Measurements from ENCODE around the gene RAD51B. TPM values are rescaled to one million over a fixed set of nuclear protein-coding genes. Genes with fewer than 3 reads are reported as not detected.

Gene RAD51B
- total RNA-seq, 1 experiment from 2014 or later, result 20.0 TPM

DNA sequence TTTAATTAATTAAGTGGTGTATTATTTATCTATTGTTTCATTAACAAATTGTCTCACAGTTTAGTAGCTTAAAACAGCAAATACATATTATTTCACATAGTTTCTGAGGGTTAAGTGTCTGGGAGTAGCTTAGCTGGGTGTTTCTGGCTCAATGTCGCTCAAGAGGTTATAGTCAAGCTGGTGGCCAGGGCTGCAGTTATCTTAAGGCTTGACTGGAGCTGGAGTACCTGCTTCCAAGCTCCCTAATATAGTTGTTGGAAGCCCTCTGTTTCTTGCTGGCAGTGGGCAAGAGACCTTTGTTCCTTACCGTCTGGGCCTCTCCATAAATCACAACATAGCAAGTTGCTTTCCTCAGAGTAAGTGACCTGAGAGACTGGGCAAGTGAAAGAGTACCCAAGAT is 66.6 kb downstream of the RAD51B start:
- H3K4me3 ChIP-seq (replicated peaks in 1 of 2; ENCODE audit: low read depth in 1 of 2, low read length in 2 of 2), result no peak overlapping the region
- no peak for DNase-seq (ENCODE audit: low read depth, low spot score)
- H2AFZ ChIP-seq (ENCODE audit: low read depth, low read length, poor library complexity, severe bottlenecking), result no peak overlapping the region
- ChIA-PET RAD21 (ENCODE audit: low non-redundant PET in 1 of 2, low total read pairs in 2 of 2, uncharacterized antibody in 2 of 2, unreplicated experiment in 2 of 2) (no interaction called here), CTCF (no interaction called here), POLR2A (no interaction called here)
- no peaks in the 10 kb centered on the region; a peak in 1 of 4 replicates for H3K36me3 ChIP-seq (ENCODE audit: control insufficient read depth in 1 of 2, insufficient read depth in 2 of 2, low read length in 2 of 2)
- H3K4me2 ChIP-seq (ENCODE audit: low read length), result no peak overlapping the region
- no peaks in the 10 kb centered on the region for H3K79me2 ChIP-seq (ENCODE audit: insufficient read depth, low read length)
- no peaks in the 10 kb centered on the region for H3K27me3 ChIP-seq (ENCODE audit: insufficient read depth, low read length)
- no peak overlapping the region for H3K27ac ChIP-seq (ENCODE audit: low read depth, low read length)
- no peak for TF ChIP-seq EZH2phosphoT487 (IDR thresholded peaks at IDR 0.05; ENCODE audit: borderline replicate concordance)
- TF ChIP-seq POLR2A (IDR thresholded peaks at IDR 0.05; ENCODE audit: borderline replicate concordance, extremely low read depth, insufficient read depth, insufficient read length), result no peak
- TF ChIP-seq, protein P1, sequence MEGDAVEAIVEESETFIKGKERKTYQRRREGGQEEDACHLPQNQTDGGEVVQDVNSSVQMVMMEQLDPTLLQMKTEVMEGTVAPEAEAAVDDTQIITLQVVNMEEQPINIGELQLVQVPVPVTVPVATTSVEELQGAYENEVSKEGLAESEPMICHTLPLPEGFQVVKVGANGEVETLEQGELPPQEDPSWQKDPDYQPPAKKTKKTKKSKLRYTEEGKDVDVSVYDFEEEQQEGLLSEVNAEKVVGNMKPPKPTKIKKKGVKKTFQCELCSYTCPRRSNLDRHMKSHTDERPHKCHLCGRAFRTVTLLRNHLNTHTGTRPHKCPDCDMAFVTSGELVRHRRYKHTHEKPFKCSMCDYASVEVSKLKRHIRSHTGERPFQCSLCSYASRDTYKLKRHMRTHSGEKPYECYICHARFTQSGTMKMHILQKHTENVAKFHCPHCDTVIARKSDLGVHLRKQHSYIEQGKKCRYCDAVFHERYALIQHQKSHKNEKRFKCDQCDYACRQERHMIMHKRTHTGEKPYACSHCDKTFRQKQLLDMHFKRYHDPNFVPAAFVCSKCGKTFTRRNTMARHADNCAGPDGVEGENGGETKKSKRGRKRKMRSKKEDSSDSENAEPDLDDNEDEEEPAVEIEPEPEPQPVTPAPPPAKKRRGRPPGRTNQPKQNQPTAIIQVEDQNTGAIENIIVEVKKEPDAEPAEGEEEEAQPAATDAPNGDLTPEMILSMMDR (IDR thresholded peaks at IDR 0.05 in 2 of 3, conservative IDR thresholded peaks at IDR 0.05 in 1 of 3; ENCODE audit: borderline replicate concordance in 1 of 3, insufficient read depth in 1 of 3, low read depth in 2 of 3, low read length in 2 of 3), result no peak
- no peak for TF ChIP-seq POLR2AphosphoS5 (IDR thresholded peaks at IDR 0.05; ENCODE audit: low read depth, low read length)
- no peak for TF ChIP-seq JUND (IDR thresholded peaks at IDR 0.05)
- no peak for TF ChIP-seq CBX3 (IDR thresholded peaks at IDR 0.05; ENCODE audit: low read depth)
- TF ChIP-seq, protein P2, sequence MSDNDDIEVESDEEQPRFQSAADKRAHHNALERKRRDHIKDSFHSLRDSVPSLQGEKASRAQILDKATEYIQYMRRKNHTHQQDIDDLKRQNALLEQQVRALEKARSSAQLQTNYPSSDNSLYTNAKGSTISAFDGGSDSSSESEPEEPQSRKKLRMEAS (IDR thresholded peaks at IDR 0.05), result no peak
- no peak for TF ChIP-seq SRF (IDR thresholded peaks at IDR 0.05; ENCODE audit: low read depth)
- no peak for TF ChIP-seq SP1 (IDR thresholded peaks at IDR 0.05; ENCODE audit: low read depth)
- TF ChIP-seq SIN3A (IDR thresholded peaks at IDR 0.05; ENCODE audit: low read depth), result no peak
- no peak for TF ChIP-seq RAD21 (IDR thresholded peaks at IDR 0.05; ENCODE audit: low read depth)
- TF ChIP-seq, protein P3, sequence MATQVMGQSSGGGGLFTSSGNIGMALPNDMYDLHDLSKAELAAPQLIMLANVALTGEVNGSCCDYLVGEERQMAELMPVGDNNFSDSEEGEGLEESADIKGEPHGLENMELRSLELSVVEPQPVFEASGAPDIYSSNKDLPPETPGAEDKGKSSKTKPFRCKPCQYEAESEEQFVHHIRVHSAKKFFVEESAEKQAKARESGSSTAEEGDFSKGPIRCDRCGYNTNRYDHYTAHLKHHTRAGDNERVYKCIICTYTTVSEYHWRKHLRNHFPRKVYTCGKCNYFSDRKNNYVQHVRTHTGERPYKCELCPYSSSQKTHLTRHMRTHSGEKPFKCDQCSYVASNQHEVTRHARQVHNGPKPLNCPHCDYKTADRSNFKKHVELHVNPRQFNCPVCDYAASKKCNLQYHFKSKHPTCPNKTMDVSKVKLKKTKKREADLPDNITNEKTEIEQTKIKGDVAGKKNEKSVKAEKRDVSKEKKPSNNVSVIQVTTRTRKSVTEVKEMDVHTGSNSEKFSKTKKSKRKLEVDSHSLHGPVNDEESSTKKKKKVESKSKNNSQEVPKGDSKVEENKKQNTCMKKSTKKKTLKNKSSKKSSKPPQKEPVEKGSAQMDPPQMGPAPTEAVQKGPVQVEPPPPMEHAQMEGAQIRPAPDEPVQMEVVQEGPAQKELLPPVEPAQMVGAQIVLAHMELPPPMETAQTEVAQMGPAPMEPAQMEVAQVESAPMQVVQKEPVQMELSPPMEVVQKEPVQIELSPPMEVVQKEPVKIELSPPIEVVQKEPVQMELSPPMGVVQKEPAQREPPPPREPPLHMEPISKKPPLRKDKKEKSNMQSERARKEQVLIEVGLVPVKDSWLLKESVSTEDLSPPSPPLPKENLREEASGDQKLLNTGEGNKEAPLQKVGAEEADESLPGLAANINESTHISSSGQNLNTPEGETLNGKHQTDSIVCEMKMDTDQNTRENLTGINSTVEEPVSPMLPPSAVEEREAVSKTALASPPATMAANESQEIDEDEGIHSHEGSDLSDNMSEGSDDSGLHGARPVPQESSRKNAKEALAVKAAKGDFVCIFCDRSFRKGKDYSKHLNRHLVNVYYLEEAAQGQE (IDR thresholded peaks at IDR 0.05; ENCODE audit: low read depth), result no peak
- intact Hi-C loops (cut with micrococcal nuclease), result no loop called here
- H3K4me1 ChIP-seq (ENCODE audit: control insufficient read depth in 1 of 2, insufficient read depth in 2 of 2, low read length in 2 of 2), result no peaks in the 10 kb centered on the region; a peak in 1 of 4 replicates
- no peaks in the 10 kb centered on the region for H3K9me3 ChIP-seq (ENCODE audit: control insufficient read depth in 1 of 2, insufficient read depth in 1 of 2, low read depth in 1 of 2, low read length in 2 of 2)
- ATAC-seq, result no peak
- no peaks in the 10 kb centered on the region for H4K20me1 ChIP-seq (ENCODE audit: insufficient read depth)
- H3K9me2 ChIP-seq (ENCODE audit: insufficient read depth), result no peaks in the 10 kb centered on the region
- BruUV-seq (replicated peaks), result no TSS peak
- no peak overlapping the region for H3K9ac ChIP-seq (ENCODE audit: low read length)

Measured in HCT116 (cell line).